Smooth muscle cell of the umbilical artery (primary cell): ENCODE results near the gene MICU2. TPM values are rescaled to one million over a fixed set of nuclear protein-coding genes. Genes with fewer than 3 reads are reported as not detected.

Experiments
- total RNA-seq: library from RNA; depleted of rRNA; stranded (reverse); fragments of >200 nt; gene quantifications from 2 replicates; pipeline ENCODE4 v1.2.3, GENCODE V29; 2014

Gene MICU2, protein sequence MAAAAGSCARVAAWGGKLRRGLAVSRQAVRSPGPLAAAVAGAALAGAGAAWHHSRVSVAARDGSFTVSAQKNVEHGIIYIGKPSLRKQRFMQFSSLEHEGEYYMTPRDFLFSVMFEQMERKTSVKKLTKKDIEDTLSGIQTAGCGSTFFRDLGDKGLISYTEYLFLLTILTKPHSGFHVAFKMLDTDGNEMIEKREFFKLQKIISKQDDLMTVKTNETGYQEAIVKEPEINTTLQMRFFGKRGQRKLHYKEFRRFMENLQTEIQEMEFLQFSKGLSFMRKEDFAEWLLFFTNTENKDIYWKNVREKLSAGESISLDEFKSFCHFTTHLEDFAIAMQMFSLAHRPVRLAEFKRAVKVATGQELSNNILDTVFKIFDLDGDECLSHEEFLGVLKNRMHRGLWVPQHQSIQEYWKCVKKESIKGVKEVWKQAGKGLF
- total RNA-seq: 39.8 and 87.7 TPM in 2 replicates

GRCh38 chr13:21603531-21604448, at the start of gene MICU2:
Gene MICU2, minus strand, starts transcription at chr13:21604170. Its CDS starts 22 bp downstream, at chr13:21604148.

GRCh38 chr13:21458813-21459701, 144.9 kb downstream of the MICU2 start, which contains the start of gene ZDHHC20:
Gene ZDHHC20, minus strand, starts transcription at chr13:21459303. Its CDS starts 132 bp downstream, at chr13:21459171.

Other genes starting within 250 kb of the MICU2 start
- 110 and 132 TPM in 2 replicates for gene ZDHHC20, start 144.9 kb downstream of the MICU2 start, total RNA-seq
- gene FGF9, start 66.9 kb upstream of the MICU2 start, total RNA-seq: under 0.01 and 0.05 TPM in 2 replicates